Psoas muscle (tissue), 8 donors: ENCODE data around the gene ZNF710. TPM values are rescaled to one million over a fixed set of nuclear protein-coding genes. Genes with fewer than 3 reads are reported as not detected.

Experiments
- ATAC-seq, 4 donors: fragments of 200-7000 bp; cut with Tn5 transposase; one replicate each; pipeline ENCODE4 v1.9.1; 2020; ENCODE audit warnings: moderate library complexity in 3 of 4, mild to moderate bottlenecking in 2 of 4
- DNase-seq, 2 donors: peaks; one replicate each; pipeline ENCODE4 v3.0.0-alpha.2; 2020
- H3K27ac ChIP-seq: fragments of 200-600 bp; one replicate; pipeline ENCODE4 v1.8.0; 2022
- H3K27me3 ChIP-seq, 3 donors: fragments of 200-600 bp in 1 of 3; one replicate each; pipeline versions ENCODE4 v1.6.1 to v1.8.0; 2013 to 2022; ENCODE audit warnings: low read length in 2 of 3, mild to moderate bottlenecking in 2 of 3, moderate library complexity in 1 of 3; ENCODE audit not compliant: insufficient read depth in 3 of 3
- H3K36me3 ChIP-seq, 2 donors: fragments of 200-600 bp in 1 of 2; one replicate each; pipeline versions ENCODE4 v1.6.1 to v1.8.0; 2013 to 2022; ENCODE audit warnings: low read depth in 1 of 2, mild to moderate bottlenecking in 1 of 2, moderate library complexity in 1 of 2; ENCODE audit not compliant: insufficient read depth in 1 of 2
- H3K4me1 ChIP-seq: fragments of 200-600 bp; one replicate; pipeline ENCODE4 v1.8.0; 2022
- H3K4me3 ChIP-seq: fragments of 200-600 bp; one replicate; pipeline ENCODE4 v1.8.0; 2022; ENCODE audit warnings: mild to moderate bottlenecking
- H3K9me3 ChIP-seq: fragments of 200-600 bp; one replicate; pipeline ENCODE4 v1.8.0; 2022
- CTCF ChIP-seq: fragments of 200-600 bp; IDR thresholded peaks from one replicate; pipeline ENCODE4 v1.8.0; 2022; ENCODE audit warnings: antibody characterized with exemption
- WGBS, 3 donors: extraction: QIAGEN DNeasy Blood & Tissue Kit; methylation state at CpG; one replicate each; pipeline versions ENCODE4 v1.1.6 to v1.1.7; 2013; 5-methylcytosine and 5-hydroxymethylcytosine counted together
- intact Hi-C, 2 donors: fragments of 100-400 bp; cut with DNase I; formaldehyde crosslinking; loops; one replicate each; pipeline versions ENCODE4 v1.11.0 to v1.14.2; 2022
- polyA plus RNA-seq, 3 donors: library from polyadenylated mRNA; stranded (reverse); fragments of 200-250 nt; gene quantifications; one replicate each; pipeline ENCODE4 v1.2.3, GENCODE V29; 2013
- total RNA-seq, 4 donors: library from RNA; stranded (reverse); fragmentation: NEBNext Ultra II Directional in 2 of 4; extraction: Animal tissue kit (Norgen Biotek cat#: 25700) in 2 of 4; gene quantifications; one replicate each; pipeline versions ENCODE4 v1.2.1 to v1.2.4, GENCODE V29; 2021 to 2023
- donor health status: healthy with polysubstance abuse.
- donor health status: DM: no; HTN: no; CAD: no; lungs with moderate emphysema.
- donor health status: Bipolar disorder and iron deficiency.
- donor health status: healthy.
- donor health status: DM: yes; HTN: yes; CAD: no.
- donor health status: DM: no; HTN: no; CAD: no.
- donor health status: DM: no; HTN: no; CAD: no.
- donor health status: DM: yes; HTN: yes; CAD: no.

The ZNF710 gene
- total and polyA plus RNA-seq, 7 donors: 1.3 to 8.1 (median 4.5) TPM

GRCh38 chr15:89980896-89981295, 20.2 kb upstream of the ZNF710 start:
- DNase-seq (no peak), ATAC-seq (no peak)
- Histone ChIP-seq H3K27me3 (no peaks in the 10 kb centered on the region), H3K27ac (no peak overlapping the region), H3K4me1 (no peaks in the 10 kb centered on the region), H3K36me3 (no peaks in the 10 kb centered on the region), H3K9me3 (peaks cover 6% of the 10 kb centered on the region), H3K4me3 (no peak overlapping the region)
- intact Hi-C loops: loop anchor here in 1 of 2 donors (2.0 kb wide), 1 partner anchor 24 kb away; no protein-coding TSS in a partner anchor
- 83 to 88% (median 85%) methylated on average over 4 of the region's 4 CpGs for WGBS, 3 donors
- no peak for TF ChIP-seq CTCF

- no peak for ATAC-seq
- H3K4me1 ChIP-seq: no peaks in the 10 kb centered on the region
- no peaks in the 10 kb centered on the region for H3K27me3 ChIP-seq
- intact Hi-C loops: no loop called here
- 39 to 51% (median 44%) methylated on average over 7 of the region's 7 CpGs for WGBS, 3 donors
- no peak for DNase-seq
- H3K36me3 ChIP-seq: no peaks in the 10 kb centered on the region
- no peak overlapping the region for H3K27ac ChIP-seq
- peaks cover 6% of the 10 kb centered on the region for H3K9me3 ChIP-seq
- H3K4me3 ChIP-seq: no peak overlapping the region
- TF ChIP-seq CTCF: no peak
These were observed 18.6 kb upstream of the ZNF710 start for GRCh38 chr15:89982315-89983055.

DNA sequence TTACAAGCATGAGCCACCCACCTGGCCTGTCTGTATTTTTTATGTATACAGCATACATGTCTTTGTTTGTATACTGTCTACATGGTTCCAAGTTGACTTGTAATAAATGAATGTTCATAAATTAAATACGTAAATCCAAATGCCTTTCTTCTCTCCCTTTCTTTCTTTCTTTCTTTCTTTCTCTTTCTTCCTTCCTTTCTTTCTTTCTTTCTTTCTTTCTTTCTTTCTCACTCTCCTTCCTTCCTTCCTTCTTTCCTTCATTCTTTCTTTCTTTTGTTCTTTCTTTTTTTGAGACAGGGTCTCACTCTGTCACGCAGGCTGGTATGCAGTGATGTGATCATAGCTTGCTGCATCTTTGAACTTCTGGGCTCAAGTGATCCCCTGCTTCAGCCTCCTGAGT, 17.1 kb upstream of the ZNF710 start:
- Histone ChIP-seq H3K9me3 (peaks cover 6% of the 10 kb centered on the region), H3K27ac (no peak overlapping the region), H3K36me3 (no peaks in the 10 kb centered on the region), H3K4me1 (no peaks in the 10 kb centered on the region), H3K27me3 (no peaks in the 10 kb centered on the region), H3K4me3 (no peak overlapping the region)
- ATAC-seq: no peak
- no peak for DNase-seq
- TF ChIP-seq CTCF: no peak
- intact Hi-C loops: no loop called here
- 62 to 97% (median 92%) methylated on average over 2 of the region's 2 CpGs for WGBS, 3 donors

DNA sequence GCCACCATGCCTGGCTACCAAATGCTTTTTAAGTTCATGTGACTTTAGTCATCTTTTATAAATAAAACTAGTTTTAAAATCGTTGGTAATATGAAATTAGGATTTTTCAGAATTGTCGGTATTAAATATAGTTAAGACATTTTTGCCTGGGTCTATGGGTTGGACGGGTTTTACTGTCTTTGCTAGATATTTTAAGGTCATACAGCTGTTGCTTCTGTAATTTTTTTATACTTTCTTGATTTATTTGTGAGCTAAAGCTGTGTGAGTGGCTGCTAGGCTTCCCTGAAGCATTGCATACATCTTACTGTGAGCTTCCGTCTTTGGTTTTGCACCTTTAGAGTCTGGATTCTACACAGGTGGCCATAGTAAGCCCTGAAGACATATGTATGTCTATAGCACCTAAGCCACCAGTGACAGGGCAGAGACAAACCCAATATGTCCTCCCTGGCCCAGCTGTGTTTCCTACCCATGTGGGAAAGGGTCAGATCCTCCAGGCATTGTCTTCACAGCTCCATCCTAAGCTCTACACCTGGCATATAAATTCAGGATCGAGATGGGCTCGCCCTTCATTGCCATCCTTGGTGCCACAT, 16.6 kb upstream of the ZNF710 start:
- DNase-seq (no peak), ATAC-seq (no peak)
- H3K27ac ChIP-seq: no peak overlapping the region
- H3K4me1 ChIP-seq: no peaks in the 10 kb centered on the region
- H3K9me3 ChIP-seq: peaks cover 6% of the 10 kb centered on the region
- 84 to 88% (median 88%) methylated on average over 6 of the region's 6 CpGs for WGBS, 3 donors
- H3K27me3 ChIP-seq: no peaks in the 10 kb centered on the region
- H3K4me3 ChIP-seq: no peak overlapping the region
- intact Hi-C loops: no loop called here
- no peaks in the 10 kb centered on the region for H3K36me3 ChIP-seq
- TF ChIP-seq CTCF: no peak
